ENCODE results near the gene RPL41.

The RPL41 gene

GRCh38 chr12:56081393-56082347 is 34.8 kb upstream of the RPL41 start:
- Histone ChIP-seq H3K9me3 (ENCODE audit: control insufficient read depth in 2 of 2, low read length in 2 of 2) (no peaks in the 10 kb centered on the region), H3K36me3 (ENCODE audit: control insufficient read depth in 2 of 2, insufficient read depth in 2 of 2, low read length in 2 of 2) (peaks cover 17 to 20% of the 10 kb centered on the region in 2 donors), H3K4me3 (ENCODE audit: low read length in 2 of 2) (peak overlapping the region; percentile 78 to 83), H3K27me3 (ENCODE audit: control insufficient read depth in 2 of 2, insufficient read depth in 2 of 2, low read length in 2 of 2) (peaks cover 0 to 2% of the 10 kb centered on the region in 2 donors), H3K9ac (ENCODE audit: low read depth in 1 of 2, low read length in 2 of 2) (peak overlapping the region; percentile 93 to 96), H3K27ac (ENCODE audit: low read depth in 2 of 2, low read length in 2 of 2) (peak overlapping the region; percentile 94 to 98), H3K4me1 (ENCODE audit: control insufficient read depth in 2 of 2, insufficient read depth in 2 of 2, low read length in 2 of 2) (peaks cover 26 to 49% of the 10 kb centered on the region in 2 donors)

GRCh38 chr12:56082382-56082781 is 34.1 kb upstream of the RPL41 start:
- peaks cover 19 to 24% of the 10 kb centered on the region in 2 donors for H3K36me3 ChIP-seq (ENCODE audit: control insufficient read depth in 2 of 2, insufficient read depth in 2 of 2, low read length in 2 of 2)
- peak overlapping the region; percentile 78 to 83 for H3K4me3 ChIP-seq (ENCODE audit: low read length in 2 of 2)
- no peaks in the 10 kb centered on the region for H3K9me3 ChIP-seq (ENCODE audit: control insufficient read depth in 2 of 2, low read length in 2 of 2)
- H3K9ac ChIP-seq (ENCODE audit: low read depth in 1 of 2, low read length in 2 of 2), result peak overlapping the region; percentile 38 to 93
- peak overlapping the region; percentile 94 to 98 for H3K27ac ChIP-seq (ENCODE audit: low read depth in 2 of 2, low read length in 2 of 2)
- H3K4me1 ChIP-seq (ENCODE audit: control insufficient read depth in 2 of 2, insufficient read depth in 2 of 2, low read length in 2 of 2), result peaks cover 27 to 56% of the 10 kb centered on the region in 2 donors
- H3K27me3 ChIP-seq (ENCODE audit: control insufficient read depth in 2 of 2, insufficient read depth in 2 of 2, low read length in 2 of 2), result peaks cover 0 to 2% of the 10 kb centered on the region in 2 donors

DNA sequence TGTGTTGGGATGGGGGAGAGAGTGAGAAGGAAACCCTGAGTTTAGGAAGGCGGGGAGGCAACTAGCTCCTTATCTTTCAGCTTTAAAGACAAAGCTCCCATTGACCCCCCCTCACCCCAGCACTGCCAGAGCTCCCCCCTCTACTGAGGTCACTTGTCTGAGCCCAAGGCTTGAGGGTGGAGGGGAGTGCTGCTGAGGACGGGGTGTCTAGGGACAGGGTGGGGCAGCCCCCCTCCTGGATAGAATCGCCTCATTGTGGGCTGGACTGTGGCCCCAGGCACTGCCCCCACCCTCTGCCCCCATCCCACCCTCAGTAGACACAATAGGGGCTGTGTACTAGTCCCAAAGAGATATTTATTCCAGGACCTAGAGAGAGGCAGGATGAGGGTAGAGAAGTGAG is 33.5 kb upstream of the RPL41 start:
- Histone ChIP-seq H3K9ac (ENCODE audit: low read depth in 1 of 2, low read length in 2 of 2) (peak overlapping the region in 1 of 2 donors; percentile 93), H3K4me3 (ENCODE audit: low read length in 2 of 2) (peak overlapping the region; percentile 78 to 83), H3K4me1 (ENCODE audit: control insufficient read depth in 2 of 2, insufficient read depth in 2 of 2, low read length in 2 of 2) (peaks cover 30 to 59% of the 10 kb centered on the region in 2 donors)

GRCh38 chr12:56084958-56085543 is 31.4 kb upstream of the RPL41 start:
- Histone ChIP-seq H3K27me3 (ENCODE audit: control insufficient read depth in 2 of 2, insufficient read depth in 2 of 2, low read length in 2 of 2) (no peaks in the 10 kb centered on the region), H3K4me3 (ENCODE audit: low read length in 2 of 2) (no peak overlapping the region), H3K9me3 (ENCODE audit: control insufficient read depth in 2 of 2, low read length in 2 of 2) (no peaks in the 10 kb centered on the region), H3K4me1 (ENCODE audit: control insufficient read depth in 2 of 2, insufficient read depth in 2 of 2, low read length in 2 of 2) (peaks cover 30 to 47% of the 10 kb centered on the region in 2 donors), H3K27ac (ENCODE audit: low read depth in 2 of 2, low read length in 2 of 2) (peak overlapping the region; percentile 10 to 24), H3K36me3 (ENCODE audit: control insufficient read depth in 2 of 2, insufficient read depth in 2 of 2, low read length in 2 of 2) (peaks cover 36 to 38% of the 10 kb centered on the region in 2 donors), H3K9ac (ENCODE audit: low read depth in 1 of 2, low read length in 2 of 2) (no peak overlapping the region)

More for the DNA sequence above, 33.5 kb upstream of the RPL41 start:
- Histone ChIP-seq H3K9me3 (ENCODE audit: control insufficient read depth in 2 of 2, low read length in 2 of 2) (no peaks in the 10 kb centered on the region), H3K36me3 (ENCODE audit: control insufficient read depth in 2 of 2, insufficient read depth in 2 of 2, low read length in 2 of 2) (peaks cover 25 to 28% of the 10 kb centered on the region in 2 donors), H3K27me3 (ENCODE audit: control insufficient read depth in 2 of 2, insufficient read depth in 2 of 2, low read length in 2 of 2) (peaks cover 0 to 2% of the 10 kb centered on the region in 2 donors), H3K27ac (ENCODE audit: low read depth in 2 of 2, low read length in 2 of 2) (peak overlapping the region; percentile 94 to 98)

GRCh38 chr12:56086096-56086495 is 30.3 kb upstream of the RPL41 start:
- H3K4me1 ChIP-seq (ENCODE audit: control insufficient read depth in 2 of 2, insufficient read depth in 2 of 2, low read length in 2 of 2), result peaks cover 26 to 43% of the 10 kb centered on the region in 2 donors
- peaks cover 38 to 41% of the 10 kb centered on the region in 2 donors for H3K36me3 ChIP-seq (ENCODE audit: control insufficient read depth in 2 of 2, insufficient read depth in 2 of 2, low read length in 2 of 2)
- H3K27me3 ChIP-seq (ENCODE audit: control insufficient read depth in 2 of 2, insufficient read depth in 2 of 2, low read length in 2 of 2), result no peaks in the 10 kb centered on the region
- H3K27ac ChIP-seq (ENCODE audit: low read depth in 2 of 2, low read length in 2 of 2), result peak overlapping the region; percentile 76 to 79
- H3K9me3 ChIP-seq (ENCODE audit: control insufficient read depth in 2 of 2, low read length in 2 of 2), result no peaks in the 10 kb centered on the region
- H3K4me3 ChIP-seq (ENCODE audit: low read length in 2 of 2), result no peak overlapping the region
- no peak overlapping the region for H3K9ac ChIP-seq (ENCODE audit: low read depth in 1 of 2, low read length in 2 of 2)

DNA sequence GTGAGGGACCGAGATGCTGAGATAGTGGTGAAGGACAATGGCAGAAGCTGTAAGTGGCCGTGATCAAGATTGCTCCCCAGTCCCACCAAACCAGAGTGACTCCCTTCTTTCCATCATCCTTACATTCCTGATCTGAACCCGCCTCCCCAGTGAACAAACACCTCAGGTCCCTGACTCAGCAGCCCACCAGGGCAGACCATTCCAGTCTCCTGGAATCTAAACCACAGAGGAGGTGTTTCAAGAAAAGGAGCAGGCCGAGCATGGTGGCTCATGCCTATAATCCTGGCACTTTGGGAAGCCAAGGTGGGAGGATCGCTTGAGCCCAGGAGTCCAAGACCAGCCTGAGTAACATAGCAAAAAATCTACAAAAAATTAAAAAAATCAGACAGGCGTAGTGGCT is 29.8 kb upstream of the RPL41 start:
- Histone ChIP-seq H3K4me3 (ENCODE audit: low read length in 2 of 2) (no peak overlapping the region), H3K4me1 (ENCODE audit: control insufficient read depth in 2 of 2, insufficient read depth in 2 of 2, low read length in 2 of 2) (peaks cover 22 to 40% of the 10 kb centered on the region in 2 donors), H3K9ac (ENCODE audit: low read depth in 1 of 2, low read length in 2 of 2) (peak overlapping the region in 1 of 2 donors; percentile 7), H3K27ac (ENCODE audit: low read depth in 2 of 2, low read length in 2 of 2) (peak overlapping the region; percentile 76 to 79), H3K27me3 (ENCODE audit: control insufficient read depth in 2 of 2, insufficient read depth in 2 of 2, low read length in 2 of 2) (no peaks in the 10 kb centered on the region), H3K36me3 (ENCODE audit: control insufficient read depth in 2 of 2, insufficient read depth in 2 of 2, low read length in 2 of 2) (peaks cover 41 to 44% of the 10 kb centered on the region in 2 donors), H3K9me3 (ENCODE audit: control insufficient read depth in 2 of 2, low read length in 2 of 2) (no peaks in the 10 kb centered on the region)

DNA sequence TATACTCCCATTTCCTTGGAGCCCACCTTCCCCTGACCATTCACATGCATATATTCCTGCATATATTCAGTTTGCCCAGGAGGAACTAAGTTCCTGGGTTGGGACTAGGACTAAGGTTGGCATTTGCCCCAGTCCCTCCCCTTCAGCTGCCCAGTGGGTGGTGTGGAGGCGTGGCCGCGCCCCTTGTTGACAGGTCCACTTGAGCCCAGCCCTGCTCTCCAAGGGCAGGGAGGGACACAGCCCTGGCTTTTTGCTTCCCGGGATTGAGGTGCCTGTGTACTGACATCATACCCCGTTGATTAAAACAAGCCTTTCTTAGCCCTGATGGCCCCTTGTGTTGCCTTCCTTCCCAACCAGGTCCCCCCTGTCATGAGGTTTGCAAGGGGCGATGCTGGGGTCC is 29.2 kb upstream of the RPL41 start:
- peak overlapping the region; percentile 11 to 37 for H3K4me3 ChIP-seq (ENCODE audit: low read length in 2 of 2)
- H3K9ac ChIP-seq (ENCODE audit: low read depth in 1 of 2, low read length in 2 of 2), result peak overlapping the region in 1 of 2 donors; percentile 41
- peaks cover 43 to 44% of the 10 kb centered on the region in 2 donors for H3K36me3 ChIP-seq (ENCODE audit: control insufficient read depth in 2 of 2, insufficient read depth in 2 of 2, low read length in 2 of 2)
- H3K27ac ChIP-seq (ENCODE audit: low read depth in 2 of 2, low read length in 2 of 2), result peak overlapping the region; percentile 76 to 79
- H3K4me1 ChIP-seq (ENCODE audit: control insufficient read depth in 2 of 2, insufficient read depth in 2 of 2, low read length in 2 of 2), result peaks cover 22 to 38% of the 10 kb centered on the region in 2 donors
- no peaks in the 10 kb centered on the region for H3K27me3 ChIP-seq (ENCODE audit: control insufficient read depth in 2 of 2, insufficient read depth in 2 of 2, low read length in 2 of 2)
- no peaks in the 10 kb centered on the region for H3K9me3 ChIP-seq (ENCODE audit: control insufficient read depth in 2 of 2, low read length in 2 of 2)

- Histone ChIP-seq H3K27ac (ENCODE audit: low read depth in 2 of 2, low read length in 2 of 2) (no peak overlapping the region), H3K9me3 (ENCODE audit: control insufficient read depth in 2 of 2, low read length in 2 of 2) (no peaks in the 10 kb centered on the region), H3K36me3 (ENCODE audit: control insufficient read depth in 2 of 2, insufficient read depth in 2 of 2, low read length in 2 of 2) (peaks cover 64 to 71% of the 10 kb centered on the region in 2 donors), H3K4me3 (ENCODE audit: low read length in 2 of 2) (no peak overlapping the region), H3K27me3 (ENCODE audit: control insufficient read depth in 2 of 2, insufficient read depth in 2 of 2, low read length in 2 of 2) (no peaks in the 10 kb centered on the region), H3K4me1 (ENCODE audit: control insufficient read depth in 2 of 2, insufficient read depth in 2 of 2, low read length in 2 of 2) (no peaks in the 10 kb centered on the region), H3K9ac (ENCODE audit: low read depth in 1 of 2, low read length in 2 of 2) (no peak overlapping the region)
Measured at GRCh38 chr12:56097738-56098137, 18.7 kb upstream of the RPL41 start.

GRCh38 chr12:56098592-56098991 is 17.8 kb upstream of the RPL41 start:
- H3K9ac ChIP-seq (ENCODE audit: low read depth in 1 of 2, low read length in 2 of 2), result no peak overlapping the region
- H3K4me1 ChIP-seq (ENCODE audit: control insufficient read depth in 2 of 2, insufficient read depth in 2 of 2, low read length in 2 of 2), result peaks cover 6 to 7% of the 10 kb centered on the region in 2 donors
- H3K27ac ChIP-seq (ENCODE audit: low read depth in 2 of 2, low read length in 2 of 2), result no peak overlapping the region
- no peak overlapping the region for H3K4me3 ChIP-seq (ENCODE audit: low read length in 2 of 2)
- H3K9me3 ChIP-seq (ENCODE audit: control insufficient read depth in 2 of 2, low read length in 2 of 2), result no peaks in the 10 kb centered on the region
- H3K27me3 ChIP-seq (ENCODE audit: control insufficient read depth in 2 of 2, insufficient read depth in 2 of 2, low read length in 2 of 2), result no peaks in the 10 kb centered on the region
- peaks cover 57 to 64% of the 10 kb centered on the region in 2 donors for H3K36me3 ChIP-seq (ENCODE audit: control insufficient read depth in 2 of 2, insufficient read depth in 2 of 2, low read length in 2 of 2)

DNA sequence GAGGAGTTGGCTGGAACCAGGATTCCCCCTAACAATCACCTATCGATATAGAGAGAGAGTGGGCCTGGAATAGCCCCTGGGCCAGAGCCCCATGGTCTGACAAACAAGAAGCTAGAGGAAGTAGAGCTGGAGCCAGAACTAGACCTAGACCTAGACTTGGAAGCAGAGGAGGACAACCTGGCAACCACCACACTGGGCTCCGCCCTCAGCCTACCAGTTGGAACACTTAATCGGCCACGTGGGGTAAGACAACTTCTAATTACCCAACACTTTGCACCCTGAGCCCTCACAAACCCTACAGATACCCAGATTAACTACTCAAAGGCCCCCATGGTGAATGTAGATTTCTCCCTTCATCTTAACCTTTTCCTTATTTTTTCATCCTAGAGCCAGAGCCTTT is 16.6 kb upstream of the RPL41 start:
- Histone ChIP-seq H3K36me3 (ENCODE audit: control insufficient read depth in 2 of 2, insufficient read depth in 2 of 2, low read length in 2 of 2) (peaks cover 47 to 57% of the 10 kb centered on the region in 2 donors), H3K27ac (ENCODE audit: low read depth in 2 of 2, low read length in 2 of 2) (no peak overlapping the region), H3K9ac (ENCODE audit: low read depth in 1 of 2, low read length in 2 of 2) (no peak overlapping the region), H3K4me3 (ENCODE audit: low read length in 2 of 2) (no peak overlapping the region), H3K4me1 (ENCODE audit: control insufficient read depth in 2 of 2, insufficient read depth in 2 of 2, low read length in 2 of 2) (peaks cover 8 to 11% of the 10 kb centered on the region in 2 donors), H3K27me3 (ENCODE audit: control insufficient read depth in 2 of 2, insufficient read depth in 2 of 2, low read length in 2 of 2) (no peaks in the 10 kb centered on the region), H3K9me3 (ENCODE audit: control insufficient read depth in 2 of 2, low read length in 2 of 2) (no peaks in the 10 kb centered on the region)
